Right renal cortex interstitium (tissue), 3 donors: ENCODE data around the gene UBE2I. TPM values are rescaled to one million over a fixed set of nuclear protein-coding genes. Genes with fewer than 3 reads are reported as not detected.

Experiments
- DNase-seq, 3 donors: peaks; one replicate each; pipeline ENCODE4 v3.0.0-alpha.2; 2013; ENCODE audit warnings: low read depth in 3 of 3, low spot score in 2 of 3
- polyA plus RNA-seq, 3 donors: library from polyadenylated mRNA; unstranded; fragments of 120-200 nt; gene quantifications; one replicate each; pipeline ENCODE4 v1.2.1, GENCODE V29; 2013; ENCODE audit not compliant: insufficient read length in 3 of 3

The UBE2I gene
- polyA plus RNA-seq, 3 donors: 147 to 155 (median 151) TPM

GRCh38 chr16:1355591-1355990 is 46.2 kb downstream of the UBE2I start:
- no peak for DNase-seq

GRCh38 chr16:1356061-1356900 is 46.8 kb downstream of the UBE2I start:
- DNase-seq: no peak

GRCh38 chr16:1357906-1358566 is 48.6 kb downstream of the UBE2I start:
- DNase-seq: no peak

- DNase-seq: no peak
Measured at GRCh38 chr16:1361685-1362360, 52.4 kb downstream of the UBE2I start.

DNA sequence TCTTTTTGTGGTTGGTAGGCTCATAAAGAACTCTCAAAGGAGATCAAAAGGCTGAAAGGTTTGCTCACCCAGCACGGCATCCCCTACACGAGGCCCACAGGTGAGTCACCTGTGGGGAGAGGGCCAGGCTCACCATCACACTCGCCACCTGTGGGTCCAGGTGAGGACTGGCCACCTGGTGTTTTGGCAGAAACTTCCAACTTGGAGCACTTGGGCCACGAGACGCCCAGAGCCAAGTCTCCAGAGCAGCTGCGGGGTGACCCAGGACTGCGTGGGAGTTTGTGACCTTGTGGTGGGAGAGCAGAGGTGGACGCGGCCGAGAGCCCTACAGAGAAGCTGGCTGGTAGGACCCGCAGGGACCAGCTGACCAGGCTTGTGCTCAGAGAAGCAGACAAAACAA is 53.4 kb downstream of the UBE2I start:
- no peak for DNase-seq

- DNase-seq: no peak
Measured at GRCh38 chr16:1363501-1364041, 54.1 kb downstream of the UBE2I start.

GRCh38 chr16:1364510-1364909 is 55.1 kb downstream of the UBE2I start:
- DNase-seq: no peak

- DNase-seq: no peak
Measured at GRCh38 chr16:1366060-1366711, 56.8 kb downstream of the UBE2I start.

DNA sequence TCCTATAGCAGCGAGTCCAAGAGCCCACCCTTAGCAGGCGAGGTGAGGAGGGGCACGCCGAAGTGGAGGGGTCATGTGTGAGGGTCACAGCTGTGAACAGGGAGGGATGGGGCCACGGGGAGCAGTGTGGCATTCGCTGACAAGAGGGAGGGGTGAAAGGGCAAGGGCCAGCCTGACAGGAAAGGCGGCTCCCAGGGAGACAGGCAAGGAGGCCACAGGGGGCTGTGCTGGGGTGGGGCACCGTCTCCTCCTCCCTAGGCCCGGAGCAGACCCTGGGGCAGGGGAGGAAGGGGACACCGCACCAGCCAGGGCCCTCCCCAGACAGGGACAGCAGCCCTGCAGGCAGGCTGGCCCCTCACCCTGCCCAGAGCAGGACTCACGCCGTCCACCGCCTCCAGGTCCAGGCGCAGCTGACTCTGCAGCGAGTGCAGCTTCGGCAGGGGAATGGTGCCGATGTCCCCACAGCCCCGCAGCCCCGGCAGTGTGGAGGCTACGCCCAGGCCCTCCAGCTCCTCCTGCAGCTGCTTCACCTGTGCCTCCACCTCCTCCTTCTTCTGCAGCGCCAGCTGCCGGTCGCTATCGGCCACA is 57.4 kb downstream of the UBE2I start:
- no peak for DNase-seq

DNA sequence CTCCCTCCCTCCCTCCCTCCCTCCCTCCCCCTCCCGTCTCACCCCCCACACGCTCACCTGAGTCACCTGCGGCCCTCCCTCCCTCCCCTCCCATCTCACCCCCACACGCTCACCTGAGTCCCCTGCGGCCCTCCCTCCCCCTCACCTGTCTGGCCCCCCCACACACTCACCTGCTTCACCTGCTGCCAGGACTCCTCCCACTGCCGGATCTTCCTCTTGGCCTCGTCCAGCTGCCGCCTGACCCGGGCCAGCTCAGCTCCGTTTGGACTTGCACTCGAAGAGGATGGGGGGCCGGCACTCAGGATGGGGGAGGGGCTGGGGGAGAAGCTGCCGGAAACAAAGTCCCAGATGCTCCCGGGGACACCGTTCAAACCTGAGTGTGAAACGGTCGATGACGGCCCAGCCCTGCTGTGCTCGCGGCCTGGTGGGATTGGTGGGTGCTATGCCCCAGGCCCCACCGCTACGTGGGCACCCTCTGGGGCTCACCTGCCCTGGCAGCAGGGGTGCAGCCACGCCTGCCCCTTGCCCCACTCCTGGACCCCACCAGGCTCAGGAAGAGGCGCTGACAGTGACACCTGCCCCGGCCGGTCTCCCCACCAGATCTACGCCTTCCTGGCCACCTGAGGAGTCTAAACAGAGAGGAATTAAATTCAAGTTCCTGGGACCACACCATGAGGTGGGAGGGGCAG is 58.2 kb downstream of the UBE2I start:
- no peak for DNase-seq

DNA sequence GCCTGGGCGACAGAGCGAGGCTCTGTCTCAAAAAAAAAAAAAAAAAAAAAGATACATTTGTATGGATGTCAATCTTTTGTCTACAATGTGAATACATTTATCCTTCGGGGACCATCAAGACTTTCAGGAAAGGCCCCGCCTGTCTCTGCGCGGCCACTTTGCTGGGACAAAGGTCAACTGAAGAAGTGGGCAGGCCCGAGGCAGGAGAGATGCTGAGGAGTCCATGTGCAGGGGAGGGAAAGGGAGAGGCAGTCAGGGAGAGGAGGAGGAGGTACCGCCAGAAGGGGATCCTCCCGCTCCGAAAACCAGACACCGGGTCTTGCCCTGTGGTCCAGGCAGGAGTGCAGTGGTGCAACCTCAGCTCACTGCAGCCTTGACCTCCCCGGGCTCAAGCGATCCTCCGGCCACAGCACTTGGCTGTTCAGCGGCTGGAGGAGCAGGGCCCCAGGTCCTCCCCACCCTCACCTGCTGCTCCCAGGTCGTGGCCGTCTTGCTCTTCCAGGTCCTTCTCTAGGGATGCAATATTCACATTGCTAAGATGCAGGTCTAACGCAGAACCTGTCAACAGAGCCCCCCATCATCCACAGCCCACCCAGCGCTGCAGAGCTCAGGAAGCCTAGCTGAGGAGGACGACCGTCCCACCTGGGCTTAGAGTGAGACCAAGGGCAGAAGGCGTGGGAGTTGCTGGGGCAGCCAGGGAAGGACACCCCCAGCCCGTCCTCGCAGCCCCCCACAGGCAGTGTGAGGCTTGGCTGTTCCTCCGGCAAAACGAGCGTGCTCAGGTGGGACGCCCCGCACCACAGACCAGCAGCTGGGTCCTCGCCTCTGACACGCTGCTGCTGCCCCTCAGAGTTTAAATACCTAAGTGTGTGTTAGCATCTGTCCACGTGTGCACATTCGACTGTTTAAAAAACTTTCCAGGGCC is 61.9 kb downstream of the UBE2I start:
- no peak for DNase-seq

DNA sequence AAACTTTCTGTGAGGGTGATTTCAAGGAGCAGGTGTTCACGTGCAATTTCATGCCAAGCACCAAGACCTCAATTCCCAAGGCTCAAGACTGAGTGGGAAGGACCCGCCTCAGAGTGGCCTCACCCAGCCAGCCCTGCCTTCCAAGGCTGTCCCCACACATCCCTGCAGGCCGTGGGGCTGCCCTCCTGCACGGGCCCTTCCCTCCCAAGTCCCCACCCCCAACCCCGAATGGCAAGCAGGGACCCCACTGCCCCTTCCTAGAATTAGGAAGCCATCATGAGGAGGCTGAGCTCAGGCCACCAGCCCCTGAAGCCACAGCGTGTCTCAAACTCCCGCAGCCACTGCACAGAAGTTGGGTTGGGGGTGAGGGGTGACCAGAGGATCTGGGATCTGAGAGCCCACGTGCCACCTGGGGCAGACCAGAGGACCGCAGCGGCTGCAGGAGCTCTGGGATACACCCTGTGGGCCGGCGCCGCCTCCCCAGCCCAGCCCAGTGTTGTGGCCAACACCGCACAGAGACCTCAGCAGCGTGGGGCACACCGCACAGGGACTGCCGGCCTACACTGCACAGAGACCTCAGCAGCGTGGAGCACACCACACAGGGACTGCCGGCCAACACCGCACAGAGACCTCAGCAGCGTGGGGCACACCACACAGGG is 63.0 kb downstream of the UBE2I start:
- no peak for DNase-seq

DNA sequence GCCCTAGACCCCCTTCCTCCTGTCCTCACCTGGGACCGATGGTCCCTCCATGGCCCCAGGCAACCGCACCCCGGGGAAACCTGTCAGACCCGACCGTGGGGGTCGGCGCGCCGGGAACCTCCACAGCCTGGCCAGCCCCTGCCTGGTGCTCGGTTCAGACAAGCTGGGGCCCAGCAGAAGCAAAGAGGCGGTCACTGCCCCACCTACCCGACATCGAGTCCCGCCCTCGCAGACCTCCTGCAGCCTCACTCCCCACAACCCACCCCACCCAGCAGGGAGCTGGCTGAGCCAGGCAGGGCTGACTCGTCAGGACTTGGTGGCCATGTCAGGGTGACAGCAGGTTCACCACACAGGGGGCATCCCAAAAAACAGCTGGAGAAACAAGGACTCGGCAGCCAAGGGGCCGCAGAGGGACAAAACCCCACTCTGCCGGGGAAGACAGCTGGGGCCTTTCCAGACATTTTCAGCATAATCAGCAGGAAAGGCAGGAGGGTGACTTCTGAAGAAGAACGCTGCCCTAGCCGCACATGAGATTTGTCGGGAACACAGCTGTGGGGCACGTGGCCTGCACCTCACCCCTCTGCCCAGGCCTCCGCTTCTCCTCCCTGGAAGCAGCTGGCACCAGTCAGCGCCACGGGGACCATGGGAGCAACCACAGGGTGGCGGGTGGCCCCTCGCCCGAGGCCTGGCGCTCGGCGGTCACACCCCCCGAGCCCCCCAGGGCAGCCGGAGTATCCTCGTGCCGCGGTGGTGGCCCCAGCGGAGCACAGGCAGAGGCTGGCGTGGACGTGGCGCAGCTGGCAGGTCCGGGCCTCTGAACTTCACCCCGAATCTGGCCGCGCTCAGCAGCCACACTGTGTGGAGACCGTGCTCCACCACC is 65.2 kb downstream of the UBE2I start:
- no peak for DNase-seq

DNA sequence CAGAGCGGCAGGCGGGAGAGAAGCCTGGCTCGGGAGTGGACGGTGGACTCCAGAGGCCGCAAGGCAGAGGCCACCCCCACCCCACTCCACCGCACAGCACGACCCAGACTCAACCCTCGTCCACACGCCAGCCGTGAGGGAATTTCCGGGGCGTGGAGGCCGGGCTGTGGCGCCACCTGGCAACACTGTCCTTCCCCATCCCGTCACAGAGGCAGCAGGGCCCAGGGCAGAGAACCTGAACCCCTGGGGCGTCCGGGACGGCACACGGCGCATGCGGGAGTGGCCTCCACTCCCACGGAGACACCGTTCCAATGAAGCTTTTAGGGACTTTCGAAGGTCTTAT is 65.8 kb downstream of the UBE2I start:
- no peak for DNase-seq

DNA sequence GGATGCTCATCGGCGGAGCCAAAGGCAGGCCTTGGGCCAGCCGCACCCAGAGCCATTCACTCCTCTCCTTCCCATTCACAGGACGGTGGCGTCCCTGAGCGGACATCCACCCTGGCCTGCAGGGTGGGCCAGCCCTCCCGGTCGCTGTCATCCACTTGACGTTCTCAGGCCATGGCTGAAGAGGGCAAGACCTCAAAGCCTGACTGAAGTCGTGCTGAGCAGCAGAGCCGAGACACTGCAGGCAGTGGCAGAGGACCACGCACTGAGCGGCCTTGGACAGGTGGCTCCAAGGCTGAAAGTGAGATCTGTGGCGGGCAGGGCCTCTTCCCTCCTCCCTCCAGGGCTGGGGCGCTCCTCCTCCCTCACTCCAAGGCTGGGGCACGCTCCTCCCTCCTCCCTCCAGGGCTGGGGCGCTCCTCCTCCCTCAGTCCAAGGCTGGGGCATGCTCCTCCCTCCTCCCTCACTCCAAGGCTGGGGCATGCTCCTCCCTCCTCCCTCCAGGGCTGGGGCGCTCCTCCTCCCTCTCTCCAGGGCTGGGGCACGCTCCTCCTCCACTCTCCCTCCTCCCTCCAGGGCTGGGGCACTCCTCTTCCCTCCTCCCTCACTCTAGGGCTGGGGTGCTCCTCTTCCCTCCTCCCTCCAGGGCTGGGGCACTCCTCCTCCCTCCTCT is 66.4 kb downstream of the UBE2I start:
- DNase-seq: no peak
